HPDE6-E6E7 (cell line): ENCODE measurements around the gene DENND5A.
"Not testable (repeated sequence)": the region's sequence is repeated elsewhere in the genome, so short reads cannot be mapped to it uniquely, and the experiment has no call there.

Source experiments
- DNase-seq: peaks from one replicate; pipeline ENCODE4 v3.0.0; 2011; ENCODE audit warnings: missing footprints; ENCODE audit errors: extremely low spot score

DENND5A gene

GRCh38 chr11:9097186-9097943, 167.8 kb downstream of the DENND5A start:
- not testable (repeated sequence) for DNase-seq

- DNase-seq = no peak
These were observed 168.7 kb downstream of the DENND5A start for GRCh38 chr11:9096427-9096826.

- DNase-seq = no peak
These were observed 169.7 kb downstream of the DENND5A start for GRCh38 chr11:9095421-9095820.

- no peak for DNase-seq
These were observed 170.7 kb downstream of the DENND5A start for GRCh38 chr11:9094420-9094819.

GRCh38 chr11:9092853-9093778, 172.0 kb downstream of the DENND5A start:
- no peak for DNase-seq

GRCh38 chr11:9092072-9092471, 173.1 kb downstream of the DENND5A start:
- no peak for DNase-seq

GRCh38 chr11:9091044-9091922, 173.9 kb downstream of the DENND5A start, which contains the start of gene SCUBE2:
TSS of gene SCUBE2 (minus strand) at chr11:9091599. CDS start at chr11:9091528, 71 bp downstream.
- no peak for DNase-seq

- DNase-seq = no peak
These were observed 174.6 kb downstream of the DENND5A start for GRCh38 chr11:9090488-9091043.

- no peak for DNase-seq
These were observed 175.5 kb downstream of the DENND5A start for GRCh38 chr11:9089636-9090035.

GRCh38 chr11:9089061-9089460, 176.1 kb downstream of the DENND5A start:
- no peak for DNase-seq
